ENCODE measurements around the gene CACHD1.

- TF ChIP-seq POLR2AphosphoS5 (IDR thresholded peaks at IDR 0.05) (no peak), EP300 (IDR thresholded peaks at IDR 0.05) (no peak), CTCF (IDR thresholded peaks at IDR 0.05) (no peak), POLR2A (IDR thresholded peaks at IDR 0.05) (no peak)
Measured at GRCh38 chr1:64588876-64589275, 118.9 kb downstream of the CACHD1 start.
